Smooth muscle cell (in vitro differentiated cells): ENCODE results near the gene IFNL4. TPM values are rescaled to one million over a fixed set of nuclear protein-coding genes. Genes with fewer than 3 reads are reported as not detected.
A peak's percentile ranks its signal among the peaks of the same experiment; 100 is the strongest.
"Not testable (repeated sequence)": the region's sequence is repeated elsewhere in the genome, so short reads cannot be mapped to it uniquely, and the experiment has no call there.

Experiments
- DNase-seq: peaks from one replicate; lab custom pipeline; 2025; ENCODE audit not compliant: unreplicated experiment; lab: John Stamatoyannopoulos, UW
- H2AFZ ChIP-seq: fragments of 200-600 bp; sonication (generic); 2 replicates; pipeline ENCODE4 v1.6.0; 2016; ENCODE audit warnings: antibody characterized with exemption, low read depth, mild to moderate bottlenecking
- H3F3A ChIP-seq: fragments of 200-600 bp; sonication (generic); 2 replicates; pipeline ENCODE4 v1.6.0; 2017; ENCODE audit warnings: antibody characterized with exemption, low read depth
- H3K27ac ChIP-seq: fragments of 200-600 bp; sonication (generic); 2 replicates; pipeline ENCODE4 v1.5.1; 2016; ENCODE audit warnings: low read depth, mild to moderate bottlenecking
- H3K27me3 ChIP-seq: fragments of 200-600 bp; sonication (generic); 2 replicates; pipeline ENCODE4 v1.6.1; 2016; ENCODE audit warnings: low read depth, mild to moderate bottlenecking
- H3K36me3 ChIP-seq: fragments of 200-600 bp; sonication (generic); 2 replicates; pipeline ENCODE4 v1.5.1; 2016; ENCODE audit warnings: low read depth
- H3K4me1 ChIP-seq: fragments of 200-600 bp; sonication (generic); 2 replicates; pipeline ENCODE4 v1.5.1; 2016; ENCODE audit warnings: low read depth
- H3K4me2 ChIP-seq: fragments of 200-600 bp; sonication (generic); 2 replicates; pipeline ENCODE4 v1.6.0; 2016; ENCODE audit warnings: mild to moderate bottlenecking
- H3K4me3 ChIP-seq: fragments of 200-600 bp; sonication (generic); 2 replicates; pipeline ENCODE4 v1.5.1; 2016; ENCODE audit warnings: mild to moderate bottlenecking
- H3K79me2 ChIP-seq: fragments of 200-600 bp; sonication (generic); 2 replicates; pipeline ENCODE4 v1.6.0; 2016; ENCODE audit warnings: low read depth, mild to moderate bottlenecking
- H3K9ac ChIP-seq: fragments of 200-600 bp; sonication (generic); 2 replicates; pipeline ENCODE4 v1.6.0; 2016; ENCODE audit warnings: low read depth
- H3K9me3 ChIP-seq: fragments of 200-600 bp; sonication (generic); replicated peaks from 2 replicates; pipeline ENCODE4 v1.5.1; 2016; ENCODE audit warnings: low read depth
- H4K20me1 ChIP-seq: fragments of 200-600 bp; sonication (generic); 2 replicates; pipeline ENCODE4 v1.6.0; 2016; ENCODE audit warnings: low read depth
- WGBS: methylation state at CpG from one replicate; pipeline ENCODE4 v1.1.7; 2016; ENCODE audit warnings: low lambda C conversion rate; 5-methylcytosine and 5-hydroxymethylcytosine counted together
- polyA plus RNA-seq: library from polyadenylated mRNA; unstranded; fragments of >200 nt; fragmentation: Nextera tagmentation; extraction: Ambion mirVana; gene quantifications from 2 replicates; pipeline ENCODE4 v1.2.1, GENCODE V29; 2016
- total RNA-seq: library from RNA; depleted of rRNA; stranded (reverse); fragments of >200 nt; gene quantifications from 2 replicates; pipeline ENCODE4 v1.2.3, GENCODE V29; 2014
- TF ChIP-seq, protein P1 (sequence below): fragments of 200-600 bp; sonication (generic); IDR thresholded peaks from 2 replicates; pipeline ENCODE4 v1.5.1; 2017; ENCODE audit warnings: borderline replicate concordance, mild to moderate bottlenecking, antibody characterized with exemption; ENCODE audit not compliant: insufficient read depth, poor library complexity, severe bottlenecking

The IFNL4 gene
- total and polyA plus RNA-seq, 2 experiments from 2014 or later, result 0.15 TPM; not detected in 1

DNA sequence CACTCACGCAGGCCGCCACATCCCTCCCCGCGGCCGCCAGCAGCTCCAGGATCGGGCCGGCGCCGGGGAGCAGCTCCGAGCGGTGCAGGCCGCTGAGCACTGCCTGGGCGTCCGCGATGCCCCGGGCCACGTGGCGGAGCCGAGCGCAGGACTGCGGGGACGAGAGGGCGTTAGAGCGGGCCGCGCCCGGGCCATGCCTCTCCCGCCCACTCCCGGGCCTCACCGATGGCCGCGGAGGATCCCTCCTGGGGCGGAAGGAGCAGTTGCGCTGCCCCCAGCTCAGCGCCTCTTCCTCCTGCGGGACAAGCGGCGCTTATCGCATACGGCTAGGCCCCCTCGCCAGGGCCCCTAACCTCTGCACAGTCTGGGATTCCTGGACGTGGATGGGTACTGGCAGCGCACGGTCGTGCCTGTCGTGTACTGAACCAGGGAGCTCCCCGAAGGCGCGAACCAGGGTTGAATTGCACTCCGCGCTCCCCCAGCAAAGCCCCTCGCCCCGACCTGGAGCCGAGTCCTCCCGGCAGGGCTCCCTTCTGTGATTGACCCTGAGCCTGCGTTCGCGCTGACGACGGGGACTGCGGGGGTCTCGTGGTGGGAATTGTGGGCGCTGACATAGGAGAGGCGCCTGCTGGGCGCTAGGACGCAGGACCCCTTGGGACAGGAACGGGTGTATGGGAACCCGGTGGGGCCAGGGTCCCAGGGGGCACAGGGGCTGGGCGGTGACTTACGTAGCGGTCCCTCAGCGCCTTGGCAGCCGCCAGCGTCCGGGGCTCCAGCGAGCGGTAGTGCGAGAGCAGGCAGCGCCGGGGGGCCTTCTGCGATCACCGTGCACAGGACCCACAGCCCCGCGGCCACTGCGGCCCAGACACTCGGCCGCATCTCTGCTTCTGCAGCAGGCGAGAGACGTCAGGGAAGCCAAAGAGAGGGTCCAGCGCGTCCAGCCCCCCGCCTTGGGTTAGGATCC is 673 bp downstream of the IFNL4 start:
- no peaks in the 10 kb centered on the region for H3K36me3 ChIP-seq
- no peak overlapping the region for H3K9ac ChIP-seq
- no peaks in the 10 kb centered on the region for H3K79me2 ChIP-seq
- no peak for DNase-seq
- no peaks in the 10 kb centered on the region for H4K20me1 ChIP-seq
- H3F3A ChIP-seq, result no peaks in the 10 kb centered on the region
- no peaks in the 10 kb centered on the region for H3K4me1 ChIP-seq
- H3K27ac ChIP-seq, result no peak overlapping the region
- H3K9me3 ChIP-seq, result no peaks in the 10 kb centered on the region
- H3K27me3 ChIP-seq, result peaks cover 58% of the 10 kb centered on the region
- peak overlapping the region; percentile 78 for H3K4me2 ChIP-seq
- WGBS, result 22% methylated on average over 66 of the region's 92 CpGs
- H2AFZ ChIP-seq, result peak overlapping the region; percentile 43
- H3K4me3 ChIP-seq, result peak overlapping the region; percentile 5
- TF ChIP-seq, protein P1, sequence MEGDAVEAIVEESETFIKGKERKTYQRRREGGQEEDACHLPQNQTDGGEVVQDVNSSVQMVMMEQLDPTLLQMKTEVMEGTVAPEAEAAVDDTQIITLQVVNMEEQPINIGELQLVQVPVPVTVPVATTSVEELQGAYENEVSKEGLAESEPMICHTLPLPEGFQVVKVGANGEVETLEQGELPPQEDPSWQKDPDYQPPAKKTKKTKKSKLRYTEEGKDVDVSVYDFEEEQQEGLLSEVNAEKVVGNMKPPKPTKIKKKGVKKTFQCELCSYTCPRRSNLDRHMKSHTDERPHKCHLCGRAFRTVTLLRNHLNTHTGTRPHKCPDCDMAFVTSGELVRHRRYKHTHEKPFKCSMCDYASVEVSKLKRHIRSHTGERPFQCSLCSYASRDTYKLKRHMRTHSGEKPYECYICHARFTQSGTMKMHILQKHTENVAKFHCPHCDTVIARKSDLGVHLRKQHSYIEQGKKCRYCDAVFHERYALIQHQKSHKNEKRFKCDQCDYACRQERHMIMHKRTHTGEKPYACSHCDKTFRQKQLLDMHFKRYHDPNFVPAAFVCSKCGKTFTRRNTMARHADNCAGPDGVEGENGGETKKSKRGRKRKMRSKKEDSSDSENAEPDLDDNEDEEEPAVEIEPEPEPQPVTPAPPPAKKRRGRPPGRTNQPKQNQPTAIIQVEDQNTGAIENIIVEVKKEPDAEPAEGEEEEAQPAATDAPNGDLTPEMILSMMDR, result no peak

DNA sequence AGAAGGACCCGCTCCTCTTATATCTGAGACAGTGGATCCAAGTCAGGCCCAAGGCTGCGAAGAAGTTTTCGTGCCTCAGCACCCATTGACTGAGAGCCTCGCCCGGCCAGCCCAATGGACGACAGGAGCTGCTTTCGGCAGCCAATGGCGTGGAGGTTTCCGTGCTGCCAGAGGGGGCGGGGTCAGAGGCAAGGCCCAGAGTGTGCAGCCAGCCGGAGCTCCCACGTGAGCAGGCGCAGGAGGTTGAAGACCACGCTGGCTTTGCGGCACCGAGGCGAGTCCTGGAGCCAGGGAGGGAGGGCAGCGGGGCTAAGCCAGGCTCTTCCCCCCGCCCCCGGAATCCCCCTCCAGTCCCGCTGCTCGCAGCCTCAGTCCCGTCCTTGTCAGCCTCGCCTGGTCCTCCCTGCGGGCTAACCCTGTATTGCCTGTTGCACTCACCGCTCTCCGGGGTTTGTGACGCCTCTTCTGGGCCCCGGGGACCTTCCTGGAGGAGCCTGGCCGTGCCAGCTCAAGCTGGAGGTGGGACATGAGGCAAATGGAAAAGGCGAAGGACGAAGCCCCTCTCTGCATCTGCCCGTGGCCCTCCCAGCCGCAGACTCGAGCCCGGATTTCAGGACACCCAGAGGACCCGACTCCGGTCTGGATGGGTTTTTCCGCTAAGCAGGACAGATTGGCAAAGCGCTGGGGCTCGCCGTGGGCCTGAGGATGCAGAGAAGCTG is 1.5 kb downstream of the IFNL4 start:
- no peak overlapping the region for H3K27ac ChIP-seq
- TF ChIP-seq, protein P1, result no peak
- H3K4me3 ChIP-seq, result no peak overlapping the region
- H3K36me3 ChIP-seq, result no peaks in the 10 kb centered on the region
- peaks cover 55% of the 10 kb centered on the region for H3K27me3 ChIP-seq
- 33% methylated on average over 33 of the region's 42 CpGs for WGBS
- H3K4me1 ChIP-seq, result no peaks in the 10 kb centered on the region
- no peaks in the 10 kb centered on the region for H4K20me1 ChIP-seq
- H3K9ac ChIP-seq, result no peak overlapping the region
- no peak overlapping the region for H2AFZ ChIP-seq
- H3K79me2 ChIP-seq, result no peaks in the 10 kb centered on the region
- H3F3A ChIP-seq, result no peaks in the 10 kb centered on the region
- no peak for DNase-seq
- H3K4me2 ChIP-seq, result peak overlapping the region; percentile 78
- H3K9me3 ChIP-seq, result no peaks in the 10 kb centered on the region

DNA sequence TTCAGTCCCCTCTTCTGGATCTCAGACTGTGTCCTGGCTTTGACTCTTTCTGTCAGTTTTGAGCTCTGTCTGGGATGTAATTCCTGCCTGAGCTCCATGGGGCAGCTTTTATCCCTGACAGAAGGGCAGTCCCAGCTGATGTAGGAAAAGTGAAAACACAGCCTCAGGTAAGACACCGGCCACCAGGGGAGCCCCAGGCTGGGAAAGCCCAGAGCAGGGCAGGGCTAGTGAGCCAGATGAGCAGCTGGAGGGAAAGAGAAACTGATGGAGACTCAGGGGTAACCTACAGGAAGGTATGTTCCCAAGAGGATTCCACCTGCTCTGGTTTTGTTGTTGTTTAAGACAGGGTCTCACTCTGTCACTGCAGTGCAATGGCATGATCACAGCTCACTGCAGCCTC is 3.5 kb downstream of the IFNL4 start:
- not testable (repeated sequence) for H3K9ac ChIP-seq, H3K27ac ChIP-seq, H2AFZ ChIP-seq, H3K36me3 ChIP-seq, DNase-seq, H4K20me1 ChIP-seq, H3K9me3 ChIP-seq, H3F3A ChIP-seq, H3K4me2 ChIP-seq, H3K79me2 ChIP-seq, H3K4me3 ChIP-seq, H3K4me1 ChIP-seq
- peaks cover 43% of the 10 kb centered on the region for H3K27me3 ChIP-seq
- no CpG with 5 or more reads among the region's 1 CpG for WGBS

DNA sequence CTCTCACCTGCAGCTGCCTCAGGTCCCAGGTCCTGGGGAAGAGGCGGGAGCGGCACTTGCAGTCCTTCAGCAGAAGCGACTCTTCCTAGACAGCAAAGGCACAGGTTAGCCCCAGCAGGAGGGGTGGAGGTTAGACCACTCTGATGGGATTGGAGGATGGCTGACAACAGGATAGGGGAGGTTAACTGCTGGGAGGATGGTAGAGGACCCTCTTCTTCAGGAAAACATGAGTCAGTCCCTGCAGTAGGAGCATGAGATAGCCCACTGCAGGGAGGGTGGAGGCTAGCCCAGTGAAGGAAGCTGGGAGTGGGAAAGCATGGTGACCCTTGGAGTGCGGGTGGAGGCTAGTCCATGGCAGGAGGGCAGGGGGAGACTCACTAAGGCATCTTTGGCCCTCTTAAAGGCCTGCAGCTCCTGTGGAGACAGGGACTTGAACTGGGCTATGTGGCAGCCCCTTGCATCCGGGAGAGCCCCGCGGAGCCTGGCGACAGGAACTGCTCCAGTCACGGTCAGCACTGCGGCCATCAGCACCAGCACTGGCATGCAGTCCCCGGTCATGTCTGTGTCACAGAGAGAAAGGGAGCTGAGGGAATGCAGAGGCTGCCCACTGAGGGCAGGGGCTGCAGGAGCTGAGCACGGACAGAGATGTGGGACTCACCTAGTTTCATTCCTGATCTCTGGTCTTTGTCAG is 4.1 kb downstream of the IFNL4 start, which contains the start of gene IFNL3:
IFNL3 (minus strand) TSS at position 597 of the 691 bp plus-strand sequence; CDS start at position 558, 39 bp downstream.
- 83% methylated on average over 11 of the region's 12 CpGs for WGBS
- not testable (repeated sequence) for H3K4me1 ChIP-seq, H3K9me3 ChIP-seq, H3K9ac ChIP-seq, H3K79me2 ChIP-seq, DNase-seq, H3F3A ChIP-seq, H3K4me3 ChIP-seq, H4K20me1 ChIP-seq, H3K4me2 ChIP-seq, H3K36me3 ChIP-seq, H2AFZ ChIP-seq, H3K27ac ChIP-seq
- H3K27me3 ChIP-seq, result peaks cover 36% of the 10 kb centered on the region

DNA sequence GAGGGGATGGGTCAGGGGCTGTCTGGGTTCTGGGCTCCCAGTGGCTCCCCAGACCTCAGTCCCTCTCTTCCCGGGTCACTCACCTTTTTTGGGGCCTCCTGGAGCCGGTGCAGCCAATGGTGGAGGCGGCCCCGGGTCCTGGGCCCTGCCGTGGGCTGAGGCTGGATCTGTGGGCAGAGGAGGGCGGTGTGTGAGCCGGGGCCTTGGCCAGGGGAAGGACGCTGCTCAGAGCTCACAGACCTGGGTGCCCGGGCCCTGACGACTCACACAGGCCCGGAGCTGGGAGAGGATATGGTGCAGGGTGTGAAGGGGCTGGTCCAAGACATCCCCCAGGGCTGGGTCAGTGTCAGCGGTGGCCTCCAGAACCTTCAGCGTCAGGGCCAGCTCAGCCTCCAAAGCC is 4.9 kb downstream of the IFNL4 start:
- not testable (repeated sequence) for H3K9ac ChIP-seq, H3K36me3 ChIP-seq, H3K4me1 ChIP-seq, H3K4me3 ChIP-seq, H3K9me3 ChIP-seq, H3F3A ChIP-seq, H4K20me1 ChIP-seq, H3K79me2 ChIP-seq, H2AFZ ChIP-seq, H3K4me2 ChIP-seq, H3K27ac ChIP-seq, DNase-seq
- WGBS, result 96% methylated on average over 9 of the region's 13 CpGs
- peaks cover 33% of the 10 kb centered on the region for H3K27me3 ChIP-seq
